Activated CD4-positive, alpha-beta T cell treated with anti-CD3 and anti-CD28 coated beads for 1 hour (primary cell): ENCODE measurements around the gene NARF.
A peak's percentile ranks its signal among the peaks of the same experiment; 100 is the strongest.
"Not testable (repeated sequence)": the region's sequence is repeated elsewhere in the genome, so short reads cannot be mapped to it uniquely, and the experiment has no call there.

Source experiments
- DNase-seq: peaks from one replicate; pipeline ENCODE4 v3.0.0-alpha.2; 2020

NARF gene

DNA sequence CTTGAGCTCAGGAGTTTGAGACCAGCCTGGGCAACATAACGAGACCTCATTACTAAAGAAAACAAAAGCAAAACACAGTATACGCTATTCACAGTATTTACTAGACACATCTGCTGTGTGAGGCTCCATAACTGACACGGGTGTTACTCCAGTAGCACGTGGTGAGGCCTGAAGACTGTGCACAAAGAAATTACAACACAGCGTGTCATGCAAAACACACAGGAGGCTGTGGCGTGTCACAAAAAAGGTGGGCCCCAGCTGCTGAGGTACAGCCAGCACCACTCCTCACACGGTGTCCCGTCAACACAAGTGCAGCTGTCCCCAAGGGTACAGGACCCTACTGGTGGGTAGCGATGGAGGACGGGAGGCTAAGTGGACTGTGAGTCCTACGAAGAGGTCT, 10.7 kb upstream of the NARF start:
- no peak for DNase-seq

DNA sequence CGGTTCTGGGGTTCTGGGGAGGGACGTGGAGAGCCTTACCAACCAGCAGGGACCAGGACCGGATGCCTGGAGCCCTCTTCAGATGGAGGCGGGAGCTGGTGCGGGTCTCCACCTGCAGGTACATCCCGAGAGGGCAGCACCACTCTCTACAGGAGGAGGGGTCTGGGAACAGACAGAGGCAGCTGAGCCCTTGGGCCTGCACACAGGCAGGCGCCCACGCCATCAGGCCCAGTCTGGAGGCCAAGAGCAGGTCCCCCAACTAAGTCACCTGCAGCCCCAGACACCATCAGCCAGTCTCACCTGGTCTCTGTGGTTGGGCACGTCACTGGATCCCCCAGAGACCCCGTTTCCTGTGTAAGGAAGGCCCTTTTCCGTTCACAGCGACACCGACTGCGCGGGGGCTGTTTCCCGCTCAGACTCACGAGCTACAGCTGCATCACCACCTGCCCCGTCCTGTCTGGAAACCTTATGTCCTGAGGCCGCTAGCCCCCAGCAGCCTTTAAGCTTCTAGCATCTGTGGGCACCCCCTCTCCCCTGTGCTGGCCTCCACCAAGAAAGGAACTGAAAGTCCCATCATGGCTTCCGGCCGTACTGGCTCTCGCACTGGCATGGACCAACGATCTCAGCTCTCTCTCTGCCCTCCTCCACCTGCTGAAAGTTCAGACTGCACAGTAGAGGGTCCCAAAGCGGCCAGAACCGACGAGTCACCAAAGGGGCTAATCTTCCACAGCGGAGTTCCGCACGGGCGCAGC, 9.2 kb upstream of the NARF start:
- DNase-seq = peak; percentile 49

DNA sequence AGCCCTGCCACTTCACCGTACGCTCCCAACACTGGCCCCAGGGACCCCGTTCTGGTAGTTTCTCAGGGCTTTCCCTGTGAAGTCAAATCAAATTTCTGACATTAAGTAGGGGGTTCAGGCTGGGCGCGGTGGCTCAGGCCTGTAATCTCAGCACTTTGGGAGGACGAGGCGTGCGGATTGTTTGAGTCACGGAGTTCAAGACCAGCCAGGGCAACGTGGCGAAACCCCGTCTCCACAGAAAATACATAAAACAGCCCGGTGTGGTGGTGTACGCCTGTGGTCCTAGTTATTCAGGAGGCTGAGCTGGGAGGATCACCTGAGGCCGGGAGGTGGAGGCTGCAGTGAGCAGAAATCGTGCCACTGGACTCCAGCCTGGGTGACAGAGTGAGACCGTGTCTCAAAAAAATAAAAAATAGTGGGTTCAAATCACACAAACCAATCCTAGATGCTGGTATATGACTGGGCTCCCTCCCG, 8.6 kb upstream of the NARF start:
- peak; percentile 29 for DNase-seq

DNA sequence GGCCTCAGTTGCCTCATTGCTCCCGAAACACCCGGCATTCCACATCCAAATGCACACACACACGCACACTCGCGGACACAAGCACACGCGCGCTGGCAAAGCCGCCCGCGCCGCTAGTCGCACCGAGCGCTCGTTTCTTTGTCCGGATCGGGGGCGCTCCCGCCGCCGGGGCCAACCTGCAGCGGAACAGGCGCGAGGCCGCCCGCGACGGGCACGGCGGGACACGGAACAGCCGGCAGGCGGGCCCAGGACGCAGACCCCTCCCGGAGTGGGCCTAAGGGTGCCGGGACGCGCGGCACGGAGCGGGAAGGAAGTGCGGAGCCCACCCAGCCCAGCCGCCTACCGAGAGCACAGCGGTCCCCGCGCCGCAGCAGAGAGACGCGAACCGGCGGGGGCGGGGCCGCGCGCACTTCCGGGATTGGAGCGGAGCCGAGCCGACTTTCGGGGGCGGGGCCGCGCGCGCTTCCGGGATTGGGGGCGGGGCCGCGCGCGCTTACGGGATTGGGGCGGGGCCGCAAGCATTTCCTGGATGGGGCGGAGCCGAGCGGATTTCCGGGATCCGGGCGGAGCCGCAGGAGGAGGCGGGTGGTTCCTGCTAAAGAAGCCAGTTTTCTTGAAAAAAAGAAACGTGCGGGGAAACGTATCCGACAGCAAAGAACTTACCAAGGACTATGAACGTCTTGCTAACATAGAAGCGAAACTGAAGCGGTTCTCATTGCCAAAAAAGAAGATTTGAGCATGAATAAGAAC, 8.0 kb upstream of the NARF start, which contains the start of gene CYBC1:
Gene CYBC1, minus strand, starts transcription at position 396 of the 750 bp plus-strand sequence. CDS start 1,498 bp downstream, outside the sequence.
- DNase-seq = peak; percentile 91

DNA sequence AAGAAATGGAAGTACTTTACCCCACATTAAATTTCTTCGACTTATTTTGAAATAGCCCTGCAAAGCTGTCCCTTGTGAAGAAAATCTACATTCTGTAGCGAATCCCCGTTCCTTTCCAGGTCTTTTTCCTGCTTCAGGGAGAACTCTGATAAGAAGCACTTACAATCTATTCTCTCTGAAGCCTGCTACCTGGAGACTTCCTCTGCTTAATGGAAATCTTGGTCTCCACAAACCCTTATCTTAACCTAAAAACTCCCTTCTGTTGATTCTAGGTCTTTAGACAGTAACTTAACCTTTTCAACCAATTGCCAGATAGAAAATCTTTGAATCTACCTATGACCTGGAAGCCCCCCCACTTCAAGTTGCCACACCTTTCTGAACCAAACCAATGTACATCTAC, 6.4 kb upstream of the NARF start:
- no peak for DNase-seq

DNA sequence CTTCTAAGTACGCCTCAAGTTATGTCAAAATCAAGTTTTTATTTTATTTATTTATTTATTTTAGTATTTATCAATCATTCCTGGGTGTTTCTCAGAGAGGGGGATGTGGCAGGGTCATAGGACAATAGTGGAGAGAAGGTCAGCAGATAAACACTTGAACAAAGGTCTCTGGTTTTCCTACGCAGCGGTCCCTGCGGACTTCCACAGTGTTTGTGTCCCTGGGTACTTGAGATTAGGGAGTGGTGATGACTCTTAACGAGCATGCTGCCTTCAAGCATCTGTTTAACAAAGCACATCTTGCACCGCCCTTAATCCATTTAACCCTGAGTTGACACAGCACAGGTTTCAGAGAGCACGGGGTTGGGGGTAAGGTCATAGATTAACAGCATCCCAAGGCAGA, 5.4 kb upstream of the NARF start:
- not testable (repeated sequence) for DNase-seq

DNA sequence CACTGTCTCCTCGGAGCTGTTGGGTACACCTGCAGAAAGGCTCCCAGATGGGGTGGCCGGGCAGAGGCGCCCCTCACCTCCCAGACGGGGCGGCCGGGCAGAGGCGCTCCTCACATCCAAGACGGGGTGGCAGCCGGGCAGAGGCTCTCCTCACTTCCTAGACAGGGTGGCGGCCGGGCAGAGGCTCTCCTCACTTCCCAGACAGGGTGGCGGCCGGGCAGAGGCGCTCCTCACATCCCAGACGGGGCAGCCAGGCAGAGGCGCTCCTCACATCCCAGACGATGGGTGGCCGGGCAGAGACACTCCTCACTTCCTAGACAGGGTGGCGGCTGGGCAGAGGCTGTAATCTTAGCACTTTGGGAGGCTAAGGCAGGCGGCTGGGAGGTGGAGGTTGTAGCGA, 4.8 kb upstream of the NARF start:
- DNase-seq = not testable (repeated sequence)

DNA sequence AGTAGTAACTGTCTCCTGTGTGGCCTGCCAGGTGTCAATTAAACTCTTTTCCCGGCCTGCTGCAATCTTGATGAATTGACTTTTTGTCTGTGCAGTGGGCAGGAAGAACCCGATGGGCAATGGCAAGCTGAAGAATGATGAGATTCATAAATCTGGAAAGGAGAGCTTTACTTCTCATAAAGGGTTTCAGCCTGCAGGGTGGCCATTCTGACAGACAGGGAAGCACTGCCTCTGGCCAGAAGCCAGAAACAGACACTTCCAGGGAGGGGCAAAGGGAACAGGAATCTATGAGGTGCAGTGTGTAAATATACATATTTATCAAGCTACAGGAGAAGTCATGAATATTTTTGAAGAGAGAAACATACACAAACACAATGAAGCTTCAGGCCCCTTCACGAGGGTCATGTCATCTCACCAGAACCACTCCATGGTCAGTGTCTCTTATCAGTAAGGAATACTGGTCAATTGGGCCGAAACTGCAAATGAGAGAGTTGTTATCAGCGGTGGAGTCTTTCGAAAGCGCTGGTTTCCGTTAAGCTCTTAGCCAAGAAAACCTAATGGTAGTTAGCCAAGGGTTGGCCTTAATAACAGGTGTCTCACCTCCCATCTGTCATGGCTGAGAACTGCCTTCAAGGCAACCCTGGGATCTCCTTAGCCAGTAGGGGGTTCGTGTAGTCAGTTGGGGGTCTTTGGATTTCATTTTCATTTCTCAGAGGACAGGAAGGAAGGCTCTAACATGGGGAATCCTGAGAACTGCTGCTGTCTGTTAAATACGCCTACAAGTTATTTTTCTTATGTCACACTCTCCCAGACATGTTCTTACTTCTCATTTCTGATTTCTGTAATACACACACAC, 1.2 kb upstream of the NARF start:
- DNase-seq = no peak

DNA sequence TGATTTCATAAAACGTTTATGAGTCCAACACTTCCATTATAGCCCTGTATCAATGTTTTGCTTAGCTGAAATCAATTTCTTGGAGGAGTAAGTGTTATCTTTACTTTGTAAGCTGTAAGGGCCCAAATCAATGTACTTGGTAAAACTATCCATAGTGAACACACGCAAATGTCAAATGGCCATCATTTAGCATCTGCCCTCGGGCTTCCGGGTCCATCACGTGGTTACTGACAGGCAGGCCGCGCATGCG, 687 bp upstream of the NARF start:
- no peak for DNase-seq

DNA sequence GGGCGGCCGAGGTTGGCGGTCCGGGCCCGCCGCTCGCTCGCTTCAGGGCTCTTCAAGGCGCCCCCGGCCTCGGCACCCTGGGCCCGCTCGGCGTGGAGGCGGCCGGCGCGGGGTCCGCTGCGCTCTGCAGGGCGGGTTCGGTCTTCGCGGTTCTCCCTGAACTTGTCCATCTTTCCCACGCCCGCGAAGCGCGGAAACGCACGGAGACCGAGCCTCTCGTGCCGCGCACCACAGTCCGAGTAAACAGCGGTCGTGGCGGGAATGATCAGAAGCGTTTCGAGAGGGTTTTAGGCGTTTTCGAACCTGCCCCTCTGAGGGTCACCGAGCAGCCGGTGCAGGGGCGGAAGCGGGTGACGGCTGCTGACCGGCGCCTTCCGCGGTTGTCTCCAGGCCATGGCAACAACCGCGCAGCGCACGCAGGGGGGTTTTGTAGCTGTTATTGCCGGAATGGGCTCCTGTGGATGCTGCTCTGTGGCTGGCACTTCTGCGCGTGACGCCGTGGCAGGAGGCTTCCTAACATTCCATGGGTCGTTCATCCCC, 414 bp downstream of the NARF start:
- DNase-seq = no peak

DNA sequence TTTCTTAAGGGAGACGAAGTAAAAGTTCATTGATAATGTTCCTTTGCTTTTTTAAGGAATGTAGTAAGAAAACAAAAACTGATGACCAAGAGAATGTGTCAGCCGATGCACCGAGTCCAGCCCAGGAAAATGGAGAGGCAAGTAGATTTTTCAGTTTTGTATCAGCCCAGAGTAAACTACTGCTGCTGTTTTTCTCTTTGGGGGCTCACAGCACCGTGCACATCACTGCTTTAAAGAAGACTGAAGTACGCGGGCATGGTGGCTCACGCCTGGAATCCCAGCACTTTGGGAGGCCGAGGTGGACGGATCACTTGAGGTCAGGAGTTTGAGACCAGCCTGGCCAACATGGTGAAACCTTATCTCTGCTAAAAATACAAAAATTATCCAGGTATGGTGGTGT, 1.4 kb downstream of the NARF start:
- not testable (repeated sequence) for DNase-seq

DNA sequence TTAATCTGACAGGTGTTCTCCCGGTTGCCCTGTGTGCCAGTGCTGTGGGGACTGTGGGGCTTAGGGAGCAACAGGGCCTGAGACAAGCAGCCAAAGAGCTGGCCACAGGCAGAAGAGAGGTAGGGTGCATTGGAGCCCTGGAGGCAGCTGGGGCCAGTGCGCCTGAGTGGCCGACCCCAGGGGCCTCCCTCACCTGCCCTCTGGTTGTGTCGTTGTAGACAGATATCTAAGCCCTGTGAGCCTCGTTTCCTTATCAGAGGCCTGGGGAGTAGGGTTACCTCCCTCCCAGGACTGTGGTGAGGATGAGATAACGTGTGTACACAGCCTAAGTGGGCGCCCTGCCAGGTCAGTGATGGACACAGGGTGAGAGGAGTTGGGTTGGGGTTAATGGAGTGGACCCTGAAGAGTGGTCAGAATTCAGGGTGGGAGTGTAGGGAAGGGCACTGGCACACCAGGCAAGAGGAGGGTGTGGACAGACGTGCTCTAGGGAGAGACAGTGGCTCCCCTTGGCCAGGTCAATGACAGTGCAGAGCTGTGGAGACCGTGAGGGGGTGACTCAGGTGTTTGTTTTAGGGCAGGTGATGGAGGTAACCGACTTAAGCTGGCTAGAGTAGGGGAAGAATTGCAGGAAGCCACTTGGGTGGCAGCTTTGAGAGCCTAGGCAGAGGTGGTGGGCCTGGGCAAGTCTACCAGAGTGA, 3.4 kb downstream of the NARF start:
- no peak for DNase-seq

DNA sequence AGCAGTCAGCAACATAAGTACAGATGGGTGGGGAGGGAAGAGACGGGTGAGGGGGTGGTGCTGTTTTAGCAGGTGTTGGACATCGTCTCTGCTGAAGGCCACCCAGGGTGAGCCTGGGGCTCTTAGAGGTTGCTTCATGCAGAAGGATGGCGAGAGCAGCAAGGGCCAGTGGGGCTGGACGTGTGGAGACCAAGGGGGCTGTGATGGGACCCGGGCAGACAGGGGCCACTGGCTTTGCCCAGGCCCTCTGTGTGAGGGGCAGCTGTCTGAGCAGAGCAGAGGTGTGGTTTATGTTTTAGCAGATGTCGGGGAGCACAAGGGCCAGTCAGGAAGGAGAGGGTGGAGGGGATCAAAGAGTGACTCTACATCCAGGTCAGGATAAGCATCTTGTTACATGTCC, 4.8 kb downstream of the NARF start:
- no peak for DNase-seq

DNA sequence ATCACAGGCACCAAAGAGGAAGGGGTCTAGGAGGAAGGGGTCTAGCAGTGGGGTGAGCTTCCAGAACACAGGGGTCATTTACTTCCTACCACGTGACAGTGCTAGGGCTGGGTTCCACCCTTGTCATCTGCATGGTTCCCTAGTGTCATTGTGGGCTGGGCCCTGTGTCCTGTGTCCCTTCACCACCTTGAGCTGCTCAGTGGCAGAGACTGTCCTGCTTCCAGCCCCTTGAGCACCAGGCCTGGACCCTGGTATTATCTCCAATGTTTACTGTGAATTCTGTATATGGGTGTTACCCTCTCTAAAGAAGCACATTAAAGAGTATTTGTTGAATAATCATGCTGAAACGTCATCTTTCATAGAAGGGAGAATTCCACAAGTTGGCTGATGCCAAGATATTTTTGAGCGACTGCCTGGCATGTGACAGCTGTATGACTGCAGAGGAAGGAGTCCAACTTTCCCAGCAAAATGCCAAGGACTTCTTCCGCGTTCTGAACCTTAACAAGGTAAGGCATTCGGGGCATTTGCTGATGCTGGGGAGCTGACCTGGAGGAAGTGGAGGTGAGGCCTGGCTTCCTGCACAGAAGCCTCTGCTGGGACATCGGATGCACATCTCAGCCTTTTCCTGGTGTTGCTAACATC, 5.5 kb downstream of the NARF start:
- no peak for DNase-seq

DNA sequence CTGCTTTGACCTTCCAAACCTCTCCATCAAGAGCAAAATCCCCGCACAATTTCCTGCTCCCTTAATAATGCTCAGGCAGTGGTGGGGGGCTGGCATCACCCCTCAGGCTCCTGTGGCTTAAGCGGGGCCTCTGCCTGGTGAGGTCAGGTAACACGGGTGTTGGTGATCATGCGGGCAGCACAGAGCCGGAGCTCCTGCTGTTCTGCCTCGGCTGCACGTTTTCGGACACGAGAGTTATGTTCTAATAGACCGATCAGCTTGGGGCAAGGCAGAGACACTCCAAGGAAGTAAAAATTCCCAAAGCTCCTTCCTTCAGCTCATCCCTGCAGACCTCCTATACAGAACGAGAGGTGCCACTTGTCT, 6.0 kb downstream of the NARF start:
- DNase-seq = no peak

DNA sequence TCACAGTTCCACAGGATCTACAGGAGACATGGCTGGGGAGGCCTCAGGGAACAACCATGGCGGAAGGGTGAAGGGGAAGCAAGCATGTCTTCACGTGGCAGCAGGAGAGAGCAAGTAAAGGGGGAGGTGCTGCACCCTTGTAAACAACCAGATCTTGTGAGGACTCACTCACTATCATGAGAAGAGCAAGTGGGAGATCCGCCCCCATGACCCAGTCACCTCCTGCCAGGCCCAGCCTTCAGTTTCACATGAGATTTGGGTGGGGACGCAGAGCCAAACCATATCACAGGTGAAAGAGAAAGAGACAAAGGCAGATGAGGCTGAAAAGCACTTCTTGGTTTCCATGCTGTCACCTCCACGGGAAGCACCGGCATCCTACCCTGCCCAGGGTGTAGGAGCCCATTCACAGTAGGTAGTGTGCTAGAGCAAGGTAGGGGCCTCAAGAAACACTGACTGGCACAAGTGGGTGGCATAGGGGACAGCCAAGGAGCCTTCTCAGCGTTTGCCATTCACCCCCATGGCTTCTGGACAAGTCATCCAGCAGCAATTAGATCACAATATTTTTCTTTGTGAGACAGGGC, 6.6 kb downstream of the NARF start:
- no peak for DNase-seq

DNA sequence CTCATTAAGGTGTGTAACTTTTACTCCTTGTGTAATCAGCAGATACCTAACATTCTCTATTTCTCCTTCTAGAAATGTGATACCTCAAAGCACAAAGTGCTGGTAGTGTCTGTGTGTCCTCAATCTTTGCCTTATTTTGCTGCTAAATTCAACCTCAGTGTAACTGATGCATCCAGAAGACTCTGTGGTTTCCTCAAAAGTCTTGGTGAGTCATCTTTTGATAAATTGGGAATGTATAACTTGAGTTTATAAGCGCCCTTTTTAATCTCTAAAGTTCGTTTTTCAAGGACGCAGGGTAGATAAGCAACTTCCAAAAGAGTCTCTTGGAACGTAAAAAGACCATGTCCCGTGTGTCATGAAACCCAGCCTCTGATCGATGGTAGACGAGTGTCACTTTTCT, 10.2 kb downstream of the NARF start:
- DNase-seq = no peak

DNA sequence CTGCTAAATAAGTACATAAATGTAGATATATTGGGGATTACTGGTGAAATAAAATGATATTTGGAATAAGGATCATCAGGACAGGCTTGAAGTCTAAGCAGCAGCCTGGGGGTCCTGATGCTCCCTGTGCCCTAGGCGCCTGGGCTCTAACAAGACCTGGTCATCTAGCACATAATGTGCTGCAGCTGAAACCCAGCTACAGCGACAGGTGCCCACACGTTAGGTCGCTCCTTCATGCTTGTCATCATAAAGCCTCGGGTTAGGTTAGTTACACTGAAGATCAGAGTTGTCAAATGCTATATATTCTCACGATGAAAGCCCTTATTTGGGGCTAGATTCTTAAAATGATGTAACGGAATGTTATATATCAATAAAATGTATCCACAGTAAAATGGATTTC, 11.5 kb downstream of the NARF start:
- no peak for DNase-seq

DNA sequence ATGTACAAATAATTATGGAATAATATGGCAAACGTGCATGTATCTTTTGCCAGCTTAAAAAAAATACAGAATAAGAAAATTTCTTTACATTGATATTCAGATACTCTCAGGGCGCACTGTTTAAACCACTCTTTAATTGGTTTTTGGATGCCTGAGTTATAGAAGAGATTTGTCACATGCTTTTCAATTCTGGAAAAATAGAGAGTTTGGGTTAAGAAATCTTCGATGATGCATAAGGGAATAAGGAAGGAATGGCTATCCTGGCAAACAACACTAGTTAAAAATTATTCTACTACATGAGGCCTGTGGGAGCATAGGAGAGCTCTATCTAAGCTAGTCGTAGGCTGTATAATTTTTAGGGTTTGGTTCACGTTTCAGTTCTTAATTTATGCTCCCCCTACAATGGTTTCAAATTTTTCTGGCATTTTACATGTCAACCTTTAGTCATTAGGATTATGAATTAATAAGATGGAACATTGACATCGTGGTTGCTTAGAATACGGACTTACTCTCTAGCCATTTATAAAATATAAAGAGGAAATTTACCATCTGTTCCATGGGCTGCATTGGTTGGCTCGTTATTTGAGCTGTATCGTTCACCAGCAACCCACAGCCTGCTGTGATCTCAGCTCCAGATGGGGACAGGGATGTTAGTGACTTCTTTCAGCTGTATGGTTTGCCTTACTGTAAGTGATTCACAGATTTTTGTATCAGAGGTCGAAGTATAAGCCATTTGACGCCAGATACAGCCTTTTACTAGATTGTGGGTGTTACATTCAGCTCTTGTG, 15.9 kb downstream of the NARF start:
- no peak for DNase-seq

DNA sequence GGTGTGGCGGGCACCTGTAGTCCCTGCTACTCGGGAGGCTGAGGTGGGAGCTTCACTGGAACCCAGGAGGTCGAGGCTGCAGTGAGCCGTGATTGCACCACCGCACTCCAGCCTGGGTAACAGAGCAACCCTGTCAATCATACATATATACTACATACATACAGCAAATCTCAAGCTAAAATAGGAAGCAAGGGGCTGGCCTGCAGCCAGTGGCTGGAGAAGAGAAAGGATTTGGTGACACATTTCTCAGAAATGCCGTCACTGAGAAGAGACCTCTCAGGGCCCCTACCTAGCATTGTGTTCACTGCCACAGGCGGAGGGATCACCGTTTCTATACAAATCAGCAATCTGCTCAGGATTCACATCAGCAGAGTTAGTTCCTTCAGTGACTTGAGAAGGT, 16.9 kb downstream of the NARF start:
- DNase-seq = no peak

DNA sequence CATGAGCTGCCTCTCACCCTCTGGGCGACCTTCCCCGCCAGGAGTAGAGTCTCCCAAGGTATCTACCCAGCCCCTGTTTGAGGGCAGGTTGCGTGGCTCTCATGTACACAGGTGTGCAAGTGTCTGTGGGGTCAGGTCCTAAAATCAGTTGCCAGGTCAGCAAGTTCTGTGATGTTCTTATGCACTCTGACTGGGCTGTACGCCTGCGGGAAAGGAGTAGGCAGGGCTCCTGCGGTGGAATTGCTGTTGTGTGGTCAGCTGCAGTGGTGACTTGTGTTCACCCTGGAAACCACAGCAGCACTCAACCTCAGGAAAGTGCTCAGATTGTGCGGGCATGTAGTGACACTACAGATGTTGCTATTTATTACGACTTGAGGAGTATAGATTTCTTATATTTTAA, 19.4 kb downstream of the NARF start:
- no peak for DNase-seq
